RWPE1 (cell line): Measurements from ENCODE around the gene FOXD1.
A peak's percentile ranks its signal among the peaks of the same experiment; 100 is the strongest.

Source experiments
- CTCF ChIA-PET: fragments of 350-600 bp; sonication (Branson Sonifier 250); formaldehyde crosslinking; extraction: SDS; loops from one replicate; lab custom pipeline; 2021; lab: Yijun Ruan, JAX
- POLR2A ChIA-PET: fragments of 400-600 bp; formaldehyde crosslinking; extraction: SDS; loops from one replicate; lab custom pipeline; 2020; ENCODE audit warnings: antibody characterized with exemption; ENCODE audit not compliant: low non-redundant PET; lab: Yijun Ruan, JAX
- DNase-seq: peaks from one replicate; pipeline ENCODE4 v3.0.0; 2012; ENCODE audit warnings: low spot score
- H3K27ac ChIP-seq: fragments of 450-650 bp; 2 replicates; pipeline ENCODE4 v1.5.1; 2017
- CTCF ChIP-seq: fragments of 450-650 bp; conservative IDR thresholded peaks from 2 replicates; pipeline ENCODE4 v1.5.1; 2017; ENCODE audit warnings: low read depth, mild to moderate bottlenecking

Gene FOXD1

GRCh38 chr5:73448463-73449136 lies at the start of gene FOXD1:
Gene FOXD1, minus strand, starts transcription at chr5:73448777. Its CDS starts 415 bp downstream, at chr5:73448362.
- peak within 1 kb of the TSS; percentile 95 for H3K27ac ChIP-seq
- CTCF ChIA-PET, result interaction anchor here (0.6 to 2.8 kb wide), 10 partner anchors 8 to 371 kb away, joined by 3 to 34 read pairs (median 4); partner anchors contain the start of gene BTF3
- POLR2A ChIA-PET, result interaction anchor here (0.5 to 2.2 kb wide), 7 partner anchors 47 to 232 kb away, joined by 3 to 13 read pairs (median 3); partner anchors contain the start of gene BTF3

GRCh38 chr5:73497497-73498056 lies 49.0 kb upstream of the FOXD1 start:
- DNase-seq, result no peak
- TF ChIP-seq CTCF, result no peak
- POLR2A ChIA-PET, result interaction anchor here (0.6 to 1.0 kb wide), 3 partner anchors 44 to 181 kb away, joined by 3 to 4 read pairs (median 3); no protein-coding TSS in a partner anchor

More at GRCh38 chr5:73448463-73449136, at the start of gene FOXD1:
- peak; percentile 84 for DNase-seq
- TF ChIP-seq CTCF, result peak; percentile 27; the same call in 1 of the 2 replicates

GRCh38 chr5:73496984-73497457 lies 48.4 kb upstream of the FOXD1 start:
- DNase-seq, result peak; percentile 90
- peak; percentile 75 for TF ChIP-seq CTCF
- H3K27ac ChIP-seq, result no peak overlapping the region
- CTCF ChIA-PET, result interaction anchor here (0.5 to 2.9 kb wide), 18 partner anchors 9 to 420 kb away, joined by 3 to 12 read pairs (median 4); no protein-coding TSS in a partner anchor
- POLR2A ChIA-PET, result interaction anchor here (1.0 kb wide), 1 partner anchor 44 kb away, joined by 3 read pairs; no protein-coding TSS in a partner anchor

More at GRCh38 chr5:73497497-73498056, 49.0 kb upstream of the FOXD1 start:
- H3K27ac ChIP-seq, result peak overlapping the region; percentile 96
- CTCF ChIA-PET, result interaction anchor here (0.6 to 2.9 kb wide), 10 partner anchors 20 to 281 kb away, joined by 3 to 12 read pairs (median 5); partner anchors contain the start of gene FOXD1

GRCh38 chr5:73495772-73496335 lies 47.3 kb upstream of the FOXD1 start:
- H3K27ac ChIP-seq, result no peak overlapping the region
- no peak for TF ChIP-seq CTCF
- ChIA-PET CTCF (interaction anchor here (0.8 to 2.2 kb wide), 7 partner anchors 12 to 419 kb away, joined by 3 to 10 read pairs (median 5); no protein-coding TSS in a partner anchor), POLR2A (interaction anchor here (0.6 kb wide), 1 partner anchor 47 kb away, joined by 3 read pairs; the partner anchor contains the start of gene FOXD1)
- DNase-seq, result no peak

- POLR2A ChIA-PET, result no interaction called here
- no peak for TF ChIP-seq CTCF
- no peak for DNase-seq
- no peak overlapping the region for H3K27ac ChIP-seq
- CTCF ChIA-PET, result interaction anchor here (0.6 kb wide), 1 partner anchor 291 kb away, joined by 3 read pairs; no protein-coding TSS in a partner anchor
These were observed 46.1 kb upstream of the FOXD1 start for GRCh38 chr5:73494721-73495120.
